ENCODE results near the gene SYCP2. TPM values are rescaled to one million over a fixed set of nuclear protein-coding genes. Genes with fewer than 3 reads are reported as not detected.

The SYCP2 gene
- total RNA-seq, 2 experiments from 2014 or later, result 2.6 to 3.9 TPM

DNA sequence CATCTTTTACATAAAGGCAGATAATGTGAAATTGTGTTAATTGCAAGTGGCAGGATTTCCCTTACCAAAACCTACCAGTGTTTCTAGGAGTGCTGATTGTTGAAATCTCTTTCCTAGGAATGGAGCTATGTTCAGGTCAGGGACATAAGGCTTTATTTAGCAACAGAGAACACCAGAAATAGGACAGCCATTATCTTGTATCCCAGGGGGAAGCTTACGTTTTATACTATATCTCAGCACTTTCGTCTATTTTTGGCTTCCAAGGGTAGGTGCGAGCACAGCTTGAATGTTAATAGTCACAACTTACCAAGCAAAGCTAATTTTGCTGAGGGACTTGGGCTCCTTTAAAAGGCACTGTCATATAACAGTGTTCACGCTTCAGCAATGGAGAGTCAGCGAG is 94.0 kb downstream of the SYCP2 start:
- ChIA-PET CTCF (interaction anchor here (1.2 to 4.1 kb wide), 2 partner anchors 11 to 56 kb away, joined by 3 to 29 read pairs; no protein-coding TSS in a partner anchor), POLR2A (no interaction called here)
- no peaks in the 10 kb centered on the region for H3K36me3 Mint-ChIP-seq (ENCODE audit: low read depth)
- peaks cover 5% of the 10 kb centered on the region for H3K4me1 Mint-ChIP-seq (ENCODE audit: low read depth)
- no peak for TF ChIP-seq CTCF (IDR thresholded peaks at IDR 0.05)
- intact Hi-C loops (cut with micrococcal nuclease), result no loop called here
- ATAC-seq, result no peak
- H3K27ac Mint-ChIP-seq, result no peak overlapping the region
- H3K9me3 Mint-ChIP-seq, result no peaks in the 10 kb centered on the region
- peaks cover 23% of the 10 kb centered on the region for H3K27me3 Mint-ChIP-seq
- no peak overlapping the region for H3K4me3 Mint-ChIP-seq
- DNase-seq, result no peak

GRCh38 chr20:59837623-59838394 is 95.6 kb downstream of the SYCP2 start:
- intact Hi-C loops (cut with micrococcal nuclease), result no loop called here
- Mint-ChIP-seq H3K4me3 (no peak overlapping the region), H3K9me3 (no peaks in the 10 kb centered on the region), H3K36me3 (ENCODE audit: low read depth) (no peaks in the 10 kb centered on the region), H3K4me1 (ENCODE audit: low read depth) (peaks cover 5% of the 10 kb centered on the region), H3K27ac (no peak overlapping the region), H3K27me3 (peaks cover 20% of the 10 kb centered on the region)
- POLR2A ChIA-PET, result no interaction called here
- no peak for DNase-seq
- CTCF ChIA-PET, result interaction anchor here (1.1 to 1.6 kb wide), 2 partner anchors 10 to 12 kb away, joined by 3 to 6 read pairs; no protein-coding TSS in a partner anchor
- no peak for TF ChIP-seq CTCF (IDR thresholded peaks at IDR 0.05)
- ATAC-seq, result no peak

GRCh38 chr20:59836767-59837166 is 96.7 kb downstream of the SYCP2 start:
- no peak overlapping the region for H3K4me3 Mint-ChIP-seq
- peaks cover 17% of the 10 kb centered on the region for H3K27me3 Mint-ChIP-seq
- ChIA-PET CTCF (interaction anchor here (1.6 to 2.0 kb wide), 2 partner anchors 13 kb away, joined by 6 to 8 read pairs; no protein-coding TSS in a partner anchor), POLR2A (no interaction called here)
- peaks cover 5% of the 10 kb centered on the region for H3K4me1 Mint-ChIP-seq (ENCODE audit: low read depth)
- DNase-seq (no peak), ATAC-seq (no peak)
- intact Hi-C loops (cut with micrococcal nuclease), result no loop called here
- no peaks in the 10 kb centered on the region for H3K36me3 Mint-ChIP-seq (ENCODE audit: low read depth)
- no peaks in the 10 kb centered on the region for H3K9me3 Mint-ChIP-seq
- H3K27ac Mint-ChIP-seq, result no peak overlapping the region
- no peak for TF ChIP-seq CTCF (IDR thresholded peaks at IDR 0.05)

DNA sequence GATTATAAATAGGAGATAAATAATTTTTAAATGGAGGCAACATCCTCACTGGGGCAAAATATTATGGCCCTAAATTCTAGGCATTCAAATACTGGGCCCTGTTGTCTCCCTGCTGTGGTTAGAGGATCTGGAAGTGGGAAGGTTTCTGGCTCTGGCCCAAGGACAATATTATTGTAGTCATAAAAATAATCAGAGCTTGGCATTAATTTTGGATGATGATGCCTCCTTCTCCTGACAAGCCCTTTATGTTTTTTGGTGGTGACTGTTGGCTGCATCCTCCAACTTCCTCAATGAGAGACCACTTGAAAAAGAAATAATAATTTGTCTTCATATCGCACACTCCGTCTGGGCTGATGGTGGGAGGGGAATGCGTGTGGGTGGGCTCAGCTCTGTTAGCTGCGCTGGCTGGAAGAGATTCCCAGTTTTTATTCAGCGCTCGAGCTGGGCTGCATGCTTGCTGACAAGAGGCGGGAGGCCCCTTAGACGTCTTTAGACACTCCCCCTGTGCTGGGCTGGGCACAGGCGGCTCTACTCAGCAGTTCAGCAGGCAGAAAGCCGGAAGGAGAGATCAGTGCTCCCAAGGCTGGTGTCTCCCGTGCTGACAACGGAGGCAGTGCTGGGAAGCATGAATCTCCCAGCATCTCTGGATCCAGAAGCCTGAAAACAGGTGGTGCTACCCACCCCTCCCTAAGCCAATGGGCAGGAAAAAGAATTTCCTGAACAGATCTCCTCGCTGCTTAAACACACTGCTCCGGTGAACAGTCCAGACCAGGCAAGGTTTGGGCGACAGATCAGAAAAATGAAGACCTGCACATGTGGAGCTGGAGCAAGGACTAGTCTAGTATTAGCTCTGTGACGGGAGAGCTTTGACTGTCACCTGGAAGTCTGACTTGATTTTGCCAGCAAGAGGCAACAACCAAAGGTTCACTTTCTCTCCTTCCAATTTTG is 97.7 kb downstream of the SYCP2 start:
- H3K9me3 Mint-ChIP-seq, result no peaks in the 10 kb centered on the region
- TF ChIP-seq CTCF (IDR thresholded peaks at IDR 0.05), result no peak
- H3K27ac Mint-ChIP-seq, result no peak overlapping the region
- ATAC-seq (no peak), DNase-seq (no peak)
- H3K36me3 Mint-ChIP-seq (ENCODE audit: low read depth), result no peaks in the 10 kb centered on the region
- no peak overlapping the region for H3K4me3 Mint-ChIP-seq
- H3K4me1 Mint-ChIP-seq (ENCODE audit: low read depth), result peaks cover 5% of the 10 kb centered on the region
- POLR2A ChIA-PET, result no interaction called here
- H3K27me3 Mint-ChIP-seq, result peaks cover 17% of the 10 kb centered on the region
- CTCF ChIA-PET, result interaction anchor here (2.0 kb wide), 1 partner anchor 14 kb away, joined by 8 read pairs; no protein-coding TSS in a partner anchor
- intact Hi-C loops (cut with micrococcal nuclease), result no loop called here

All from activated CD8-positive, alpha-beta T cell treated with anti-CD3 and anti-CD28 coated beads for 36 hours (primary cell).